SKM-1 (cell line): ENCODE results near the gene SLC44A5.
"Not testable (repeated sequence)": the region's sequence is repeated elsewhere in the genome, so short reads cannot be mapped to it uniquely, and the experiment has no call there.

ENCODE experiments used
- DNase-seq: peaks from one replicate; lab custom pipeline; 2025; ENCODE audit not compliant: unreplicated experiment; lab: John Stamatoyannopoulos, UW

The SLC44A5 gene

DNA sequence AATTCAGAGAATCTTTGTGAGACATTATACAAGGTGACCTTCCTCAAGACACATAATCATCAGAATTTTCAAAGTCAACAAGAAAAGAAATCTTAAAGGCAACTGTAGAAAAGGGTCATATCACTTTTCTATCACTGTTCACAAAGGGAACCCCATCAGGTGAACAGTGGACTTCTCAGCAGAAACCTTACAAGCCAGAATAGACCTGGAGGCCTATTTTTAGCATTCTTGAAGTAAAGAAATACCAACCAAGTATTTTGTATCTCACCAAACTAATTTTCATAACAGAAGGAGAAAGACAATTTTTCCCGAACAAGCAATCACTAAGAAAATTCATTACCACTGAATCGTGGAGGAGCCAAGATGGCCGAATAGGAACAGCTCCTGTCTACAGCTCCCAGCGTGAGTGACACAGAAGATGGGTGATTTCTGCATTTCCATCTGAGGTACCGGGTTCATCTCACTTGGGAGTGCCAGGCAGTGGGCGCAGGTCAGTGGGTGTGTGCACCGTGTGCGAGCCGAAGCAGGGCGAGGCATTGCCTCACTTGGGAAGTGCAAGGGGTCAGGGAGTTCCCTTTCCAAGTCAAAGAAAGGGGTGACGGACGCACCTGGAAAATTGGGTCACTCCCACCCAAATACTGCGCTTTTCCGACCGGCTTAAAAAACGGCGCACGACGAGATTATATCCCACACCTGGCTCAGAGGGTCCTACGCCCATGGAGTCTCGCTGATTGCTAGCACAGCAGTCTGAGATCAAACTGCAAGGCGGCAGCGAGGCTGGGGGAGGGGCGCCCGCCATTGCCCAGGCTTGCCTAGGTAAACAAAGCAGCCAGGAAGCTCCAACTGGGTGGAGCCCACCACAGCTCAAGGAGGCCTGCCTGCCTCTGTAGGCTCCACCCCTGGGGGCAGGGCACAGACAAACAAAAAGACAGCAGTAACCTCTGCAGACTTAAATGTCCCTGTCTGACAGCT, 235.2 kb downstream of the SLC44A5 start:
- DNase-seq, result not testable (repeated sequence)

DNA sequence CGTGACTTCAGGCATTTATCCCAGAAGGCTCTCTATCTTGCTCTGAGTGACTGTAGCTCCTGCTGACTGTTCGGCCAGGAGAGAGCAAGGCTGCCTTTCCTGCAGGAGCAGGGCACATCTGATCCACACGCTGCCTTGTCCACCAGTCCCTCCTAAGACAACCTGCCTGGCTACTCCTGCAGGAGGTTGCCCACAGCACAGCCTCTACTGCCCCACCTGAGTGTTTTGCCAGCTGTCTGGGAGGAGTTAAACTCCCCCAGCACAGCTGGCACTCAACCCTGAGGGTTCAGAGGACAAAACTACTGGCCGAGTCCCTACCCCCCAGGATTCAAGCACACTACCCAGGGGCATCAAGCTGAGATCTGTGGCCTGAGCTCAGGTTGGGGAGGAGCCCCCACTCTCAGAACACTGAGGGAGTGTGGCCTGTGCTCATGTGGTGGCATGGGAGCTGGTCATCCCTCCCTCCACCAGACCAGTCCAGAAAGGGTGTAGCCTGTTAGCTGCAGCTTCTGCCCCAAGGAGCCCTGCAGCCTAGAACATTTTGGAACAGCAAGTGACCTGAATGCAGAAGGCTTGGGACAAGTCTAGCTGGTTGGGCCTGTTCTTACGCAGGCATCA, 237.3 kb downstream of the SLC44A5 start:
- DNase-seq, result no peak

DNA sequence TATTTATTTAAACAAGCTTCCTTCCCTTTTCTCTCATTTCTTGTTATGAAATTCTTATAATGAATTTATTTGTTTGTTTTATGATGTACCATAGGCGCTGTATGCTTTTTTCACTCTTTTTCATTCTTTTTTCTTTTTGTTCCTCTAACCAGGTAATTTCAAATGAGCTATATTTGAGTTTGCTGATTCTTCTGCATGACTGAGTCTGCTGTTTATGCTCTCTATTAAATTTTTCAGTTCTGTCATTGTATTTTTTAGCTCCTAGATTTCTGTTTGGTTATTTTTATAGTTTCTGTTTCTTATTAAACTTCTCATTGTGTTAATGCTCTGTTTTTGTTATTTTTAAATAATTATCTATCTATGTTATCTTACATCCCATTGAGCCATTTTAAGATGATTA, 244.3 kb downstream of the SLC44A5 start:
- no peak for DNase-seq

DNA sequence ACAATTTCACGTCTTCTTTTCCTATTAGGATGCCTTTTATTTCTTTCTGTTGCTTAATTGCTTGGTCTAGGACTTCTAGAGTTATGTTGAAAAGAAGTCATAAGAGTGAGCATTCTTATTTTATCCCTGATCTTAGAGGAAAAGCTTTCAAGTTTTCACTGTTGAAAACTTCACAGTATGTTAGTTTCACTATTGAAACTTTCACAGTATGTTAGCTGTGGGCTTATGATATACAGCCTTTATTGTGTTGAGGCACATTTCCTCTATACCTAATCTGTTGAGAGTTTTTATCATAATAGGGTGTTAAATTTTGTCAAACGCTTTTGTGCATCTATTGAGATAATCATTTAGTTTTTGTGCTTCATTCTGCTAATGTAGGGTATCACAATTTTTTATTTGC, 249.7 kb downstream of the SLC44A5 start:
- DNase-seq, result no peak

DNA sequence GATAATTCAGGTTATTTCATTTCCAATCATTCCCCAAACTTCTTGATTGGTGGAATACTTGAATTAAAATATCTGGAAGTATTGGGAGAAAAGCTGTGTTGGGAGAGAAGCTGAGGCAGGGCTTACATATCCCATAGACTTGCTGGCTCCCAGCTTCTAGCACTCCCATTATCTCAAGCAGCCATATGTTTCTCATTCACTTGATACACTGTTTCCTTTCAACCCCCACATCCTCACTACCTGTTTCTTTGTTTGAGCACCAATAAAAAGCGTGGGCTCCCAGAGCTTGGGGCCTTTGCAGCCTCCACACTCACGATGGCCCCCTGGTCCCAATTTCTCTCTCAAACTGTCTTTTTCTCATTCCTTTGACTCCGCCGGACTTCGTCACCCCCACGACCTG, 256.6 kb downstream of the SLC44A5 start:
- not testable (repeated sequence) for DNase-seq

DNA sequence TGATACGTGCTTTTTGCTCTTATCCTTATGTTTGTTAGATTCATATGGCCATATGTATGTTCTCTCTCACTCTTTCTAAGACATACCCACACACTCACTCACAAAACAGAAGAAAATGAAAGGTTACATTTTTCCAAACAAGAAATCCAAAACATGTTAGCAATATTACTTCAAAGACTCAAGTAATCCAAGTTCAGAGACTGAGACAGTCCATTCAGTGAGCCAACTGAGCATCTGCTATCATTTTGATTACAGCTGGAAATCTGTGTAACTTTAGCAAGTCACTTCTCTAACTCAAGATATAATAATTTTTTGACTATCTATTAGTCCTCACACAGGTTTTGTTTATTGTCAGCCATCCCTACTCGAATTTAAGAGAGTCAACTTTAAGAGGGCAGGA, 257.9 kb downstream of the SLC44A5 start:
- DNase-seq, result no peak

DNA sequence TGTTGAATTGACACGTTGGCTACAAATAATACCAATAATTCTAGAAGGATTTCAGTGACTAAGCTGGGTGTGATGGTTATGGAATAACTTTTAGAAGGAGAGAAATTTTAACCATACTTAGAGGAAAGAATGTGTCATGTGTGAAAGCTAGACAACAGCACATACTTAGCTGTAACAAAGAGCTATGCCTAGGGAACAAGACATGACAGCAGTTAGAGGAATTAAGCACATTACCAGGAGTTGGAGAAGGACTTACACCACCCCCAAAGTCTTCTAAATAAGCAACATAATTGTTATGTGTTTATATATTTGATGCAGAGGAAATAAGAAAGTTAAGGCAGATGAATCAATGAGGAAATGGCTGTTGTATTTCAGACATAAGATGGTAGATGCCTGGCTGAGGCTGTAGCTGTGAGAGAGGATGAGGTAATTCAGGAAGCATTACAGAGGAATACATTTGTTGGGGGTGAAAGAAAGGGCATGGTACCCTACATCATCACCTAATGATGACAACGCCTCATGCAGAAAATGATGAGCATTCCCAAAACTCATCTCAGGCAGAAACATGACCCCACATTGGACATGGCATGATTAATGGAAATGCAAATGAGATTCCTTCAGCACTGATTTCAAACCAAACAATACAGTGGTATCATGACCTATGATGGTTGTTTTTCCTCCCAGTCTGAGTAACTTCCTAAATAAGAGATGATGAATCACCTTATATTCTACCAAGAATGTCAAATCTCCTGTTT, 265.2 kb downstream of the SLC44A5 start:
- DNase-seq, result no peak

DNA sequence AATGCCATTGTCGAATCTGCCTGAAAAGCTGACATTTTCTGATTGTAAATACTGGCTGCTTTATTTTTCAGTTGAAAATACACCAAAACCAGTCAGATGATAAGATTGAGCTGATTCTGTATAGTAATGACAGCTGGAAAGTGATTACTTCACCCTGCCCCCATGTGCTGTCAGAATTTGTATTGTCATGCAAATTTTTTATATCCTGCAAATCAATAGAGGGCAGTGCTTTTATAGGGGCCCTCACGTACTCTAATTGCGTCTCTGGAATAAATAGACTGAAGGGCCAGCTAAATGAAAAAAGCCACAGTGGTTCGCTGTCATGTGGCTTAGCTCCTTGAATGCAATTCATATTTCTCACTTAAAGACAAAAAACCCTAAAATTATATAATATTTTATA, 268.1 kb downstream of the SLC44A5 start:
- no peak for DNase-seq

DNA sequence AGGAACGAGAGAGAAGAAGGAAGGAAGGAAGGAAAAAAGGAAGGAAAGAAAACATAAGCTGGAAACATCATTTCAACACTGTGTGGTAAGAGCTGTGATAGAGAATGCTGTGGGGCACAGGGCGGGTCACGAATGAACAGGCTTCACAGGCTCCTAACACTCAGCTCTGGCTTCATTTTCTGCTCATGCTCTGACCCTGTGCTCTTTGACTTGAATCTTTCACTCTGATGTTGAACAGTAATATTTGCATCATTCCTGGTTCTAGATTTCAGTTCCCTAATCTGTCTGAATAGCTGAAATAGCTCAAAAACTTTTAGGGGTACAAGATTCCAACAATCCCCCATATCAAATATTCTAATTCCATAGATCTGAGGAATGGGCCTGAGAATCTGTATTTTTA, 269.4 kb downstream of the SLC44A5 start:
- no peak for DNase-seq

DNA sequence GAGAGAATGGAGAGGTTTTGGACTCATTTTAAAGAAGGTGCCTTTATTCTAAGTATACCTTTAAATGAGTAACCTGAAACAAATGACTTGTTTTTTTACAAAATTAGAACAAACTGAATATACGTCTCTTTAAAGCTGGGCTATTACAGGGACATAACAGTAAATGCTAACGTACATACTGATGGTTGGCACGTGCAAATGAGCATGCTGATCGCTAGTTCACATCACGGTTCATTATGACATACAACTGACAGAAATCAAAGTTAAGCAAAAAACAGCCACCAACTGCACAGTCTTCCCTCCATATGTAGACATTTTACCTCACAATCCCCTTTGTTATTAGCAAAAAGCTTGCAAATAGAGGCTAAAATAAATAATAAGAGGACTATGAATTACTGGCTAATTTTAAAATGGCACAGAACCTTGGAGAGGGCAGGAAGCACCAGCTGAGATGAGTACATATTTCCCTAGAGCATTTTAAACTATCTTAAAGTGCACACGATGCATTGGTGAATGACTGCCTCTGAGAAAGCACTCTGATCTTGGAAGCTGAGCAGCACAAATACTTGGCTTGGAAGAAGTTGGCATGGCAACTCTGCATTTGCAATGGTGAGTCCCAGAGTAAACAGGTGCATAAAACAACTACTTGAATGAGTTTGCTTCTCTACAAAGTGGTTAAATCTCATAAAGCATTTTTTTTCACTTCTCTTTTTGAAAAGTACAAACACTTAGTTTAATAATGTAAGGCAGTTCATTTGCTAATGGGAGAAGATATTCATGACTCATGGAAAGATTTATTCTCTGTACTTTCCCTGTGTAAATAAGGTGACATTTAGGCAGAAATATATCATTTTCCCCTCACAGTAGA, 272.1 kb downstream of the SLC44A5 start:
- DNase-seq, result no peak

DNA sequence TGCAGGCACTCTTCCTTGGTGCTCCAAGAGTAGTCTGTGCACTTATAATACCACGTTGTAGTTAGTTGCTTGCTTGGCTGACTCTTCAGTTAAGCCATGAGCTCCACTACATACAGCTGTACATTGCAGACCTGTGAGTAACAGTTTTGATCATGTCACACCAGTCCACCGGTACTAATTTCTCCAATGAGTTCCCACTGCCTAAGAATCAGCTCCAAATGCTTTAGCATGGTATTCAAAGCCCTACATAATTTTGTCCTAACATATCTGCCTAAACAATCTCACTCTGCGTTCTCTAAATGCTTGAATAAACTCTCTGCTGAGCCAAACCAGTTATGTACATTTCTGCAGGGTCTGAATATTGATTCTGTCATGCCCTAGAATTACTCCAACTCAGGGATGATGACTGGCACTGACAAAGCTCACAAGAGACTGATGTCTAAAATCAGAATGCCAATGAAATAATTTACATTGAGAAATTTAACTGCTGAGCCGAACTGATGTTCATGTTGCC, 276.0 kb downstream of the SLC44A5 start:
- DNase-seq, result no peak

DNA sequence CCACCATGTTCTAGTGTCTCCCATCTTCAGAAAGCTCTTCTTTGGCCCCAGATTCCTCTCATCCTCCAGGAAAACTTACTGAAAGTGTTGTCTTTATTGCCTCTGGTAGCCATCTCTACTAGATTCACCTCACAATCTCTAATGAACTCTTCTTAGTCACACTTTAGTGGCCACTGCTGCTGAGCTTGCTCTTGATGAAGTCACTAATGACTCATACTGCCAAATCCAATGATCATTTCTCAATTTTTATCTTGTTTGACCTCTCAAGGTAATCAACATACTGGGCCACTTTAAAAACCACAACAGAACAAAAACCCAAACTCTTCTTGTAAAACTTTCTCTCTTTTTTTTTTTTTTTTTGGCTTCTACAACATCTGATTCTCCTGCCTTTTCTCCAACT, 280.3 kb downstream of the SLC44A5 start:
- no peak for DNase-seq

DNA sequence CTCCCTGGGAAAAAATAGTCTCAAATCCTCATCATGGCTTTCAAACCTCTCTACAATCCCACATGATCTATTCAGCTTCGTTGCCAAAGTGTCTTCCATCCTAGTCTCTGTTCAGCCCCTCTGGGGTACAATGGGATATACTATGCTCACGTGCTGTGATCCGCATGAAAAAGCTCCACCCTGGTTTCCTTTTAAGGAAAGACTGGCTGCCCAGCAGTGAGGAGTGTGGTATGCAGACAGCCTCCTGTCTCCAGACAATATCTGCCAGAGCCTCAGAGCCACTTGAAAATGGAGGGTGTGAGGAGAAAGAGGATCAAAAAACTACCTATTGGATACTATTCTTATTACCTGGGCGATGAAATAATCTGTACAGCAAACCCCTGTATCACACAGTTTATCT, 282.2 kb downstream of the SLC44A5 start:
- no peak for DNase-seq

DNA sequence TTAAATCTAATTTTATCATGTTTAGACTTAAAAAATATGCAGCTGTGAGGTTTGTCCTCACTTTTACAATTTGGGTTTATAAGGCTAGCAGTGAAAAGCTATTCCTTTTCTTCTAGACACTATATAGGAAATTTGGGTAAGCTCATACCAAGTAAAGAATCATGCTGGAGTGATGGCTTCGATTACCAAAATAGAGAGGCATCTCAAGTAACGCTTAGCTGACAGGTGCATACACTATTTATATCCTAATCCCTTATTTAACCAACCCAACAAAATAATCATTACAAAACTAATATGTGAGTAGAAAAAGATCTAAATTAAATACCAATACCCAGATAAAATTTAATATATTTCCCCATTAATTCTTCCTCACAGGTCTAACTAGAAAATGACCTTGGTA, 283.5 kb downstream of the SLC44A5 start:
- DNase-seq, result no peak

DNA sequence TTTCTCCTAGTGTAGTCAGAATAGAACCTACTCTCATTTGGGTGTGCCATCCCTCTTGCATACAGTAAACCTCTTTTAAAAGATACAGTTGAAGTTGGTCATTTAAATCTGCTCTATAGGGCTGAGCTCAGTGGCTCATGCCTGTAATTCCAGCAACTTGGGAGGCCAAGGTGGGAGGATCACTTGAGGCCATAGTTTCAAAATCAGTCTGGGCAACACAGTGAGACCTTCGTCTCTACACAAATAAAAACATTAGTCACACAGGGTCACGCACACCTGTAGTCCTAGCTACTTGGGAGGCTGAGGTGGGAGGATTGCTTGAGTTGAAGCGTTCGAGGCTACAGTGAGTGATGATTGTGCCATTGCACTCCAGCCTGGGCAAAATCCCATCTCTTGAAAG, 292.9 kb downstream of the SLC44A5 start:
- DNase-seq, result no peak

DNA sequence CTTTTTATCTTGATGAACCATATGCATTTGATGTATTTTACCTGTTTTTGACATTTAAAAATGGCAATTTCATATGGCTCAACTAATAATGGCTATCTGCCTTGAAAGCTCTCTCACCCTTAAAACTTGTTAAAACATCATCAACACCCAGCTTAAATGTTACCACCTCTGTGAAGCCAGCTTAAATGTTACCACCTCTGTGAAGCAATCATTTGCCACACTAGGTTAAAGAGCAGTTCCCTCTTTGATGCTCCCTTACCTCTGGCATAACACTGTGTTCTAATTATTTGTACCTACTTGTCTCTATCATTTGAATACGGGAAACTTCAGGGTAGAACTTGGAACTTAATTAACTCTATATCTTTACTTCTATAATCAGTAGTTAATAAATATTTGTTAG, 294.7 kb downstream of the SLC44A5 start:
- DNase-seq, result no peak

DNA sequence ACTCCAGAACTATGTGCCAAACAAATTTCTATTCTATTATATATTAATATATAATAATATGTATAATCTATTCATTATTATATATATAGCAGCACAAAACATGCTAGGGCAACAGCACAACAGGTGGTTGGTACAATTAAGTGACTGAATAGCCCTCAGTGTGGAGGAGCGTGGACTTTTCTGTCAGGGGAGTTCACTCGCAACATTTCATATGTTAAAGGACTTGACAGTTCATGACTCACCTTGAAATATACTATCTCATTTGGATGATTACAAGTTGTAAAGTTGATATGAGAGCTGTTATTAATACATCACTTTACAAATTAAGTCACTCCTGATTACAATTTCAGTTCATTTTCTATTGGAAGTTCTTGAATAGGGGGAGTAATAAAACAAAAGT, 298.3 kb downstream of the SLC44A5 start:
- no peak for DNase-seq

DNA sequence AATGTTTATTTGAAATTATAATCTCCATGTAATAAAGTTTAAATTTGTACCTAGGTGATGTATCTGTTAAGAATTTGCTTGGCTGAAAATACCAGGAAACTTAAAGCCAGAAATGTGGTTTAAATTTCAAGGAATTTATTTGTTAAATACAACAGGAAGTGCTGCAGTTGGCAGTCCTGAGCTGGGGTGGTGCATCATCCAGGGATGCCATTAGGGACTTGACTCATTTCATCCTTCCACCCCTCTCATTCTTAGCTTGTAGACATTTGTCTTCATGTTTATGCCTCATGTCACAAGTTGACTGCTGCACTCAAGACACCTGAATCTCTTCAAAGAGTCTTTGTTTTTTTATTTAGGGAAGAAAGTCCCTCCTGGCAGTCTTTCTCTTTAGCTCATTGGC, 300.8 kb downstream of the SLC44A5 start:
- no peak for DNase-seq

DNA sequence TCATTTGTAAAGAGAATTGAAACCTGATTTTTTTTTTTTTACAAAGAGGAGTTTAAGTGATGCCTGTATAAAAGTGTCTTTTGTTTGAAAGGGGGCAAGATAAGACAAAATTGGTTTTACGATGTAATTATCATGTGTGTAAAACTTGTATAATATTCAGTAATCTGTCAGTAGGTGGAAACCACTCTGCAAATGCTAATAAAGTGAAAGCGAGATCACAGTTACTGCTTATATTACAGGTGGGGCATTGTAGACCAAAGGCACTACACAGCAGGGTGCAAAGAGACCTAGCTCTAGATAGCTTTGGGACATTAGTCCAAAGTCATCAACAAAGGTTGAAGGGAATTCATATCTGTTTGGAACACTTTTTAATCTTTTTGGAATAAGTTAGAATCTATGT, 302.5 kb downstream of the SLC44A5 start:
- DNase-seq, result no peak

DNA sequence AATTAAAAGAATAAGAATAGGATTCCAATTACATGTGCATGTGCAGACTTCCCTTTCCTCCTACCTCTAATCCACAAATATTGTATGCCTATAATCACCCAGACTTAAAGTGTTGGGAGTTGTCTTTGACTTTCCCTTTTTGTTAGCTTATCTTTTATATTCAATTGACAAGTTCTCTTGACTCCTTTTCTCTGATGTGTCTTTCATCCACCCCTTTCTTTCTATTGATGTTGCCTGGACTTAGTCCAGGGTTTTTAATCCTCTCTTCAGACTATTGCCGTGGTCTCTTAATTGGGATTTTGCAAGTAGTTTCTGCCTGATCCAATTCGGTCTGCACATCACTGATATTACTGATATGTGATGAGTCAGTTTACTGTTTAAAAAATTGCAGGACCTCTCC, 305.9 kb downstream of the SLC44A5 start:
- no peak for DNase-seq

DNA sequence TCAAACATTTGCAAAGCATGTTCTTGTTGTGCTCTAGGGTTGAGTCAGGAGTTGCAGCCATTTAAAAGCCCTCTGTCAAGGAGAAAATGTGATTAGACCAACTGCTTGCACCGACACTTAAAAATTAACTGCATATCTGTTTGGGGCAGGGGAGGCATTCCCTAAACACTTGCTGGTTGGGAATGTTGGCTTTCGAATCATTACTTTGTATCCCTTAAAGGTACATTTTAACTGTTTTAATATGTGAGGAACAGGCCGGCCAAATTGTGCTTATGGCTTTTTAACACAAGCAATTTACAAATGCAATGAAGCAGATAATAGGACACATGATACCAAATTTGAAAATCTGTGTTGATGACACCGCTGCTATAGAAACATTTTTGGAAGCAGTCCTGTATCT, 317.6 kb downstream of the SLC44A5 start:
- no peak for DNase-seq
